Immature natural killer cell (primary cell): ENCODE data around the gene SYT17. TPM values are rescaled to one million over a fixed set of nuclear protein-coding genes. Genes with fewer than 3 reads are reported as not detected.
"Not testable (repeated sequence)": the region's sequence is repeated elsewhere in the genome, so short reads cannot be mapped to it uniquely, and the experiment has no call there.

ENCODE experiments used
- DNase-seq, 3 donors: peaks; one replicate each; pipeline ENCODE4 v3.0.0; 2022; ENCODE audit warnings: mixed read lengths in 1 of 3
- H3K27ac Mint-ChIP-seq, 6 donors: one replicate each; pipeline ENCODE4 v1.8.0; 2020; ENCODE audit warnings: mixed read lengths in 6 of 6, mild to moderate bottlenecking in 5 of 6, inconsistent platforms in 4 of 6, moderate library complexity in 3 of 6
- H3K27me3 Mint-ChIP-seq, 3 donors: one replicate each; pipeline ENCODE4 v1.8.0; 2020 to 2021; ENCODE audit warnings: low read depth in 3 of 3, mild to moderate bottlenecking in 3 of 3, mixed read lengths in 3 of 3, moderate library complexity in 3 of 3, inconsistent platforms in 1 of 3
- H3K36me3 Mint-ChIP-seq, 3 donors: one replicate each; pipeline ENCODE4 v1.8.0; 2020; ENCODE audit warnings: mixed read lengths in 3 of 3, inconsistent platforms in 2 of 3, mild to moderate bottlenecking in 2 of 3
- H3K4me1 Mint-ChIP-seq, 2 donors: one replicate each; pipeline ENCODE4 v1.8.0; 2020; ENCODE audit warnings: inconsistent platforms in 2 of 2, mild to moderate bottlenecking in 2 of 2, mixed read lengths in 2 of 2, moderate library complexity in 1 of 2
- H3K4me3 Mint-ChIP-seq, 5 donors: one replicate each; pipeline ENCODE4 v1.8.0; 2020; ENCODE audit warnings: mild to moderate bottlenecking in 5 of 5, mixed read lengths in 5 of 5, inconsistent platforms in 3 of 5, moderate library complexity in 3 of 5
- H3K9me3 Mint-ChIP-seq, 6 donors: one replicate each; pipeline ENCODE4 v1.8.0; 2020; ENCODE audit warnings: mild to moderate bottlenecking in 6 of 6, mixed read lengths in 6 of 6, inconsistent platforms in 4 of 6, moderate library complexity in 3 of 6
- polyA plus RNA-seq, 3 donors: library from polyadenylated mRNA; unstranded; fragments of 300-500 nt; fragmentation: Illumina TruSeq; gene quantifications; one replicate each; pipeline ENCODE4 v1.2.3, GENCODE V29; 2021

SYT17 gene
- polyA plus RNA-seq, 3 donors from 2014 or later: not detected

- peaks cover 0 to 2% (median 0%) of the 10 kb centered on the region in 6 donors for H3K9me3 Mint-ChIP-seq
- no peak overlapping the region for H3K27ac Mint-ChIP-seq
- no peaks in the 10 kb centered on the region for H3K4me1 Mint-ChIP-seq
- peaks cover 6 to 14% (median 8%) of the 10 kb centered on the region in 3 donors for H3K27me3 Mint-ChIP-seq
- no peak overlapping the region for H3K4me3 Mint-ChIP-seq
- no peak for DNase-seq
- H3K36me3 Mint-ChIP-seq: no peaks in the 10 kb centered on the region
Measured at GRCh38 chr16:19173059-19173458, 5.0 kb downstream of the SYT17 start.

GRCh38 chr16:19173649-19174383, 5.8 kb downstream of the SYT17 start:
- Mint-ChIP-seq H3K4me3 (no peak overlapping the region), H3K27me3 (peaks cover 6 to 14% (median 8%) of the 10 kb centered on the region in 3 donors), H3K9me3 (peaks cover 0 to 2% (median 0%) of the 10 kb centered on the region in 6 donors), H3K36me3 (no peaks in the 10 kb centered on the region), H3K4me1 (no peaks in the 10 kb centered on the region), H3K27ac (no peak overlapping the region)
- no peak for DNase-seq

- Mint-ChIP-seq H3K27me3 (peaks cover 4 to 13% (median 12%) of the 10 kb centered on the region in 3 donors), H3K4me1 (no peaks in the 10 kb centered on the region), H3K36me3 (no peaks in the 10 kb centered on the region), H3K4me3 (no peak overlapping the region), H3K27ac (no peak overlapping the region), H3K9me3 (peaks cover 0 to under 1% (median 0%) of the 10 kb centered on the region in 6 donors)
- DNase-seq: no peak
Measured at GRCh38 chr16:19174478-19174877, 6.4 kb downstream of the SYT17 start.

GRCh38 chr16:19175492-19176262, 7.6 kb downstream of the SYT17 start:
- Mint-ChIP-seq H3K9me3 (no peaks in the 10 kb centered on the region), H3K36me3 (no peaks in the 10 kb centered on the region), H3K27ac (no peak overlapping the region), H3K27me3 (peaks cover 2 to 11% (median 8%) of the 10 kb centered on the region in 3 donors), H3K4me1 (no peaks in the 10 kb centered on the region), H3K4me3 (no peak overlapping the region)
- no peak for DNase-seq

- Mint-ChIP-seq H3K36me3 (no peaks in the 10 kb centered on the region), H3K4me3 (no peak overlapping the region), H3K27me3 (peaks cover 0 to 11% (median 8%) of the 10 kb centered on the region in 3 donors), H3K9me3 (no peaks in the 10 kb centered on the region), H3K4me1 (no peaks in the 10 kb centered on the region), H3K27ac (no peak overlapping the region)
- DNase-seq: no peak
Measured at GRCh38 chr16:19177111-19177739, 9.2 kb downstream of the SYT17 start.

GRCh38 chr16:19179546-19180490, 11.8 kb downstream of the SYT17 start:
- DNase-seq: peak in 1 of 3 donors; percentile 36
- H3K9me3 Mint-ChIP-seq: no peaks in the 10 kb centered on the region
- H3K27ac Mint-ChIP-seq: no peak overlapping the region
- peaks cover 0 to 12% (median 4%) of the 10 kb centered on the region in 3 donors for H3K27me3 Mint-ChIP-seq
- H3K4me3 Mint-ChIP-seq: no peak overlapping the region
- no peaks in the 10 kb centered on the region for H3K4me1 Mint-ChIP-seq
- H3K36me3 Mint-ChIP-seq: no peaks in the 10 kb centered on the region

GRCh38 chr16:19180741-19181140, 12.7 kb downstream of the SYT17 start:
- Mint-ChIP-seq H3K4me3 (no peak overlapping the region), H3K27ac (no peak overlapping the region), H3K36me3 (no peaks in the 10 kb centered on the region), H3K27me3 (peaks cover 0 to 11% (median 6%) of the 10 kb centered on the region in 3 donors), H3K4me1 (no peaks in the 10 kb centered on the region), H3K9me3 (peaks cover 0 to 3% (median 0%) of the 10 kb centered on the region in 6 donors)
- no peak for DNase-seq

- H3K4me1 Mint-ChIP-seq: no peaks in the 10 kb centered on the region
- H3K27ac Mint-ChIP-seq: no peak overlapping the region
- DNase-seq: no peak
- H3K4me3 Mint-ChIP-seq: no peak overlapping the region
- peaks cover 0 to 3% (median 0%) of the 10 kb centered on the region in 6 donors for H3K9me3 Mint-ChIP-seq
- peaks cover 2 to 9% (median 6%) of the 10 kb centered on the region in 3 donors for H3K27me3 Mint-ChIP-seq
- H3K36me3 Mint-ChIP-seq: no peaks in the 10 kb centered on the region
Measured at GRCh38 chr16:19182481-19182880, 14.4 kb downstream of the SYT17 start.

GRCh38 chr16:19183187-19183586, 15.1 kb downstream of the SYT17 start:
- Mint-ChIP-seq H3K27me3 (peaks cover 2 to 9% (median 6%) of the 10 kb centered on the region in 3 donors), H3K4me3 (no peak overlapping the region), H3K27ac (no peak overlapping the region), H3K4me1 (no peaks in the 10 kb centered on the region), H3K9me3 (peaks cover 0 to 3% (median 0%) of the 10 kb centered on the region in 6 donors), H3K36me3 (no peaks in the 10 kb centered on the region)
- no peak for DNase-seq

GRCh38 chr16:19184823-19185509, 16.9 kb downstream of the SYT17 start:
- no peaks in the 10 kb centered on the region for H3K36me3 Mint-ChIP-seq
- no peak overlapping the region for H3K27ac Mint-ChIP-seq
- no peak for DNase-seq
- H3K4me3 Mint-ChIP-seq: no peak overlapping the region
- no peaks in the 10 kb centered on the region for H3K4me1 Mint-ChIP-seq
- peaks cover 0 to 3% (median 0%) of the 10 kb centered on the region in 6 donors for H3K9me3 Mint-ChIP-seq
- peaks cover 2 to 9% (median 3%) of the 10 kb centered on the region in 3 donors for H3K27me3 Mint-ChIP-seq

GRCh38 chr16:19185510-19185851, 17.4 kb downstream of the SYT17 start:
- no peak overlapping the region for H3K27ac Mint-ChIP-seq
- H3K27me3 Mint-ChIP-seq: peaks cover 2 to 6% (median 3%) of the 10 kb centered on the region in 3 donors
- no peak for DNase-seq
- no peaks in the 10 kb centered on the region for H3K4me1 Mint-ChIP-seq
- H3K4me3 Mint-ChIP-seq: no peak overlapping the region
- H3K9me3 Mint-ChIP-seq: peaks cover 0 to 3% (median 0%) of the 10 kb centered on the region in 6 donors
- no peaks in the 10 kb centered on the region for H3K36me3 Mint-ChIP-seq

- H3K4me1 Mint-ChIP-seq: no peaks in the 10 kb centered on the region
- H3K4me3 Mint-ChIP-seq: no peak overlapping the region
- no peaks in the 10 kb centered on the region for H3K36me3 Mint-ChIP-seq
- H3K9me3 Mint-ChIP-seq: peaks cover 0 to 3% (median 0%) of the 10 kb centered on the region in 6 donors
- peaks cover 2 to 4% (median 3%) of the 10 kb centered on the region in 3 donors for H3K27me3 Mint-ChIP-seq
- DNase-seq: no peak
- H3K27ac Mint-ChIP-seq: no peak overlapping the region
Measured at GRCh38 chr16:19186408-19186807, 18.4 kb downstream of the SYT17 start.

- DNase-seq, H3K4me1 Mint-ChIP-seq, H3K9me3 Mint-ChIP-seq, H3K4me3 Mint-ChIP-seq, H3K36me3 Mint-ChIP-seq, H3K27ac Mint-ChIP-seq, H3K27me3 Mint-ChIP-seq: not testable (repeated sequence)
Measured at GRCh38 chr16:19187961-19188360, 19.9 kb downstream of the SYT17 start.
